ENCODE results near the gene NLRP1. TPM values are rescaled to one million over a fixed set of nuclear protein-coding genes. Genes with fewer than 3 reads are reported as not detected.

NLRP1 gene
- total RNA-seq, 2 donors from 2014 or later, result 3.3 to 8.6 TPM

Other genes with a start within 250 kb of the NLRP1 start
- gene NUP88, start 164.8 kb downstream of the NLRP1 start, total RNA-seq, result 10 to 100 TPM; 45.3 to 55.5 TPM
- gene RPAIN, start 164.3 kb downstream of the NLRP1 start, total RNA-seq, result 10 to 100 TPM; 26.7 to 27.3 TPM
- gene C1QBP, start 145.4 kb downstream of the NLRP1 start, total RNA-seq, result 100 to 1,000 TPM in 1 of 2 donors, 10 to 100 TPM in 1; 98.9 to 134 TPM
- gene DHX33, start 115.5 kb downstream of the NLRP1 start, total RNA-seq, result 10 to 100 TPM in 1 of 2 donors, 1 to 10 TPM in 1; 9.2 to 14.5 TPM
- gene DERL2, start 98.3 kb downstream of the NLRP1 start, total RNA-seq, result 10 to 100 TPM; 40.8 to 57.3 TPM
- gene MIS12, start 97.9 kb downstream of the NLRP1 start, total RNA-seq, result 10 to 100 TPM; 10.7 to 11.6 TPM